K562 (cell line): ENCODE results near the gene LAMA3. TPM values are rescaled to one million over a fixed set of nuclear protein-coding genes. Genes with fewer than 3 reads are reported as not detected.

Source experiments
- ATAC-seq: fragments of 200-7000 bp; cut with Tn5 transposase; 3 replicates; pipeline ENCODE4 v1.9.1; 2020; ENCODE audit warnings: moderate library complexity
- BruUV-seq: library from RNA; stranded (reverse); fragments of 400-500 nt; replicated peaks from 2 replicates; lab custom pipeline; 2021; lab: Mats Ljungman, UMichigan
- CTCF ChIA-PET: fragments of 300-600 bp; formaldehyde crosslinking; extraction: SDS; loops from one replicate; lab custom pipeline; 2021; ENCODE audit warnings: low intra/inter-chr PET ratio; lab: Yijun Ruan, JAX
- POLR2A ChIA-PET: fragments of 300-600, 350-650 bp; sonication (Branson Sonifier 250); formaldehyde crosslinking; extraction: SDS; loops from one replicate; lab custom pipeline; 2021; ENCODE audit warnings: antibody characterized with exemption, inconsistent platforms; lab: Yijun Ruan, JAX
- DNase-seq, 4 experiments: peaks; one replicate each; pipeline versions ENCODE4 v3.0.0 to v3.0.0-alpha.2; 2011 to 2018; ENCODE audit warnings: low spot score in 3 of 4, mixed read lengths in 3 of 4; ENCODE audit errors: extremely low read depth in 1 of 4
- FAIRE-seq: peaks from 2 replicates; lab custom pipeline; 2011; peaks lifted over from hg19 to GRCh38; lab: Jason Lieb, UNC
- H2AFZ ChIP-seq: 2 replicates; pipeline ENCODE4 v1.6.0; 2011; ENCODE audit warnings: low read depth, low read length, control low read depth, inconsistent platforms
- H3K27ac ChIP-seq: fragments of 200-600 bp; 3 replicates; pipeline ENCODE4 v1.8.0; 2011; ENCODE audit warnings: low read depth, mild to moderate bottlenecking, control low read depth, inconsistent platforms, low read length, moderate library complexity, mixed read lengths; ENCODE audit errors: extremely low read depth
- H3K27me3 ChIP-seq, 2 experiments: fragments of 300-600 bp in 1 of 2; 2 replicates in 1 of 2; 3 replicates in 1 of 2; pipeline versions ENCODE4 v1.6.0 to v1.8.0; 2011; ENCODE audit warnings: inconsistent platforms in 2 of 2, low read length in 2 of 2, mild to moderate bottlenecking in 1 of 2, mixed read lengths in 1 of 2, moderate library complexity in 1 of 2; ENCODE audit not compliant: control insufficient read depth in 2 of 2, insufficient read depth in 2 of 2
- H3K36me3 ChIP-seq: fragments of 300-600 bp; 3 replicates; pipeline ENCODE4 v1.8.0; 2011; ENCODE audit warnings: mild to moderate bottlenecking, low read length, inconsistent platforms; ENCODE audit not compliant: control insufficient read depth, insufficient read depth
- H3K4me1 ChIP-seq, 2 experiments: fragments of 200-600 bp in 1 of 2; replicated peaks in 1 of 2; 2 replicates in 1 of 2; 3 replicates in 1 of 2; pipeline versions ENCODE4 v1.5.1 to v1.8.0; 2011; ENCODE audit warnings: inconsistent platforms in 2 of 2, low read length in 2 of 2, mild to moderate bottlenecking in 1 of 2, mixed read lengths in 1 of 2, moderate library complexity in 1 of 2; ENCODE audit not compliant: control insufficient read depth in 2 of 2, insufficient read depth in 2 of 2
- H3K4me2 ChIP-seq: 2 replicates; pipeline ENCODE4 v1.6.1; 2011; ENCODE audit warnings: low read length, control low read depth, inconsistent platforms, mixed read lengths; ENCODE audit not compliant: insufficient read depth
- H3K4me3 ChIP-seq: fragments of 200-600 bp; sonication (generic), shearing (Covaris generic); 2 replicates; pipeline ENCODE4 v1.5.1; 2016; ENCODE audit warnings: control low read depth, inconsistent platforms
- H3K79me2 ChIP-seq: fragments of 200-600 bp; 3 replicates; pipeline ENCODE4 v1.8.0; 2011; ENCODE audit warnings: low read length, inconsistent platforms; ENCODE audit not compliant: control insufficient read depth, insufficient read depth
- H3K9ac ChIP-seq, 2 experiments: 2 replicates each; pipeline versions ENCODE4 v1.6.0 to v1.6.1; 2011; ENCODE audit warnings: low read depth in 2 of 2, low read length in 2 of 2, control low read depth in 1 of 2, inconsistent platforms in 1 of 2, mild to moderate bottlenecking in 1 of 2, mixed read lengths in 1 of 2; ENCODE audit not compliant: insufficient read depth in 1 of 2
- H3K9me1 ChIP-seq: one replicate; pipeline ENCODE4 v1.6.0; 2011; ENCODE audit warnings: inconsistent platforms, mild to moderate bottlenecking, low read length, moderate library complexity; ENCODE audit not compliant: control insufficient read depth, insufficient read depth
- H3K9me3 ChIP-seq: replicated peaks from 2 replicates; pipeline ENCODE4 v1.5.1; 2011; ENCODE audit warnings: low read depth, low read length, inconsistent platforms; ENCODE audit not compliant: control insufficient read depth, insufficient read depth
- H4K20me1 ChIP-seq: replicated peaks from 2 replicates; pipeline ENCODE4 v1.6.1; 2011; ENCODE audit warnings: low read length, inconsistent platforms, mixed read lengths; ENCODE audit not compliant: control insufficient read depth, insufficient read depth
- BDP1 ChIP-seq: IDR thresholded peaks from 3 replicates; pipeline ENCODE4 v1.6.1; 2011; ENCODE audit not compliant: insufficient read length, insufficient read depth
- CBFB ChIP-seq: sonication (generic); formaldehyde crosslinking; IDR thresholded peaks from 2 replicates; pipeline ENCODE4 v1.4.0; 2020; ENCODE audit warnings: mild to moderate bottlenecking, missing genetic modification reagents
- CTCF ChIP-seq, 3 experiments: IDR thresholded peaks in 2 of 3; conservative IDR thresholded peaks in 1 of 3; 2 replicates each; pipeline ENCODE4 v1.5.1; 2011 to 2012; ENCODE audit warnings: low read length in 3 of 3, mild to moderate bottlenecking in 3 of 3, control low read depth in 2 of 3, improper control_type of control experiment in 1 of 3, inconsistent platforms in 1 of 3, low read depth in 1 of 3, mixed read lengths in 1 of 3, moderate library complexity in 1 of 3; ENCODE audit not compliant: insufficient read depth in 2 of 3
- NR2C1 ChIP-seq, 2 experiments: fragments of 450-650 bp; IDR thresholded peaks; 2 replicates each; pipeline ENCODE4 v1.6.1; 2017; ENCODE audit warnings: mild to moderate bottlenecking in 2 of 2, antibody characterized with exemption in 1 of 2, inconsistent platforms in 1 of 2, missing compliant biosample characterization in 1 of 2, missing genetic modification characterization in 1 of 2
- SFPQ ChIP-seq: fragments of 200-400 bp; formaldehyde crosslinking; IDR thresholded peaks from 2 replicates; pipeline ENCODE4 v1.6.1; 2017; ENCODE audit warnings: mild to moderate bottlenecking, low read depth, low read length, moderate library complexity
- SMARCE1 ChIP-seq: fragments of 450-650 bp; IDR thresholded peaks from 2 replicates; pipeline ENCODE4 v1.7.1; 2016; ENCODE audit warnings: mild to moderate bottlenecking
- SOX6 ChIP-seq: fragments of 450-650 bp; IDR thresholded peaks from 2 replicates; pipeline ENCODE4 v1.6.1; 2014; ENCODE audit warnings: mild to moderate bottlenecking
- TCF7 ChIP-seq: sonication (generic); IDR thresholded peaks from 2 replicates; pipeline ENCODE4 v1.6.1; 2016; ENCODE audit warnings: antibody characterized with exemption, borderline replicate concordance
- ZNF146 ChIP-seq: IDR thresholded peaks from one replicate; pipeline ENCODE4 v1.6.1; 2018; ENCODE audit warnings: missing compliant biosample characterization; ENCODE audit not compliant: unreplicated experiment
- ZNF436 ChIP-seq: fragments of 250-450, 450-650 bp; sonication (Bioruptor Pico); formaldehyde crosslinking; IDR thresholded peaks from 2 replicates; pipeline ENCODE4 v1.7.0; 2020; ENCODE audit warnings: mild to moderate bottlenecking
- ZNF609 ChIP-seq: sonication (generic); formaldehyde crosslinking; IDR thresholded peaks from 2 replicates; pipeline ENCODE4 v1.8.1; 2023; ENCODE audit warnings: missing genetic modification reagents, mild to moderate bottlenecking, borderline replicate concordance
- WGBS: fragments of 100-300 bp; shearing (Covaris generic); methylation state at CpG from one replicate; pipeline ENCODE4 v1.1.6; 2016; ENCODE audit warnings: low coverage, mixed read lengths; ENCODE audit not compliant: insufficient coverage; ENCODE audit errors: missing lambda C conversion rate; 5-methylcytosine and 5-hydroxymethylcytosine counted together
- in situ Hi-C: fragments of 300-500 bp; cut with MboI; formaldehyde crosslinking; loops from 4 replicates; pipeline ENCODE4 v1.15.0; 2018; ENCODE audit warnings: inconsistent platforms, mixed read lengths
- intact Hi-C: fragments of 100-400 bp; cut with micrococcal nuclease; formaldehyde crosslinking; loops from 2 replicates; pipeline ENCODE4 v1.14.2; 2022
- polyA plus RNA-seq, 8 experiments: library from polyadenylated mRNA; depleted of rRNA in 4 of 8; stranded (reverse) in 5 of 8; unstranded in 3 of 8; fragments of >200 nt; fragmentation: Nextera tagmentation in 2 of 8; fragmentation: Illumina TruSeq in 1 of 8; extraction: Ambion mirVana in 2 of 8; extraction: Trizol in 1 of 8; gene quantifications; 2 replicates each; pipeline versions ENCODE4 v1.2.1 to v1.2.3, GENCODE V29; 2011 to 2014; ENCODE audit warnings: inconsistent platforms in 1 of 8, missing spikeins in 1 of 8
- total RNA-seq, 7 experiments: library from RNA; depleted of rRNA in 6 of 7; stranded (reverse); fragments of >200 nt in 6 of 7; fragmentation: Illumina TruSeq in 2 of 7; extraction: Trizol in 2 of 7; gene quantifications; 2 replicates each; pipeline versions ENCODE4 v1.2.1 to v1.2.3, GENCODE V29; 2011 to 2021; ENCODE audit warnings: low replicate concordance in 1 of 7

Gene LAMA3
- total and polyA plus RNA-seq, 9 of the 15 experiments (the other 6 are each of a cell fraction or from before 2014, with no cell fraction given) = 0.07 TPM; not detected in 8

- TF ChIP-seq NR2C1 (IDR thresholded peaks at IDR 0.05) (no peak), NR2C1 (tag; IDR thresholded peaks at IDR 0.05) (no peak), SFPQ (no peak)
Measured at GRCh38 chr18:23640052-23640451, 49.2 kb upstream of the LAMA3 start (continued).

GRCh38 chr18:23641143-23641720 is 48.0 kb upstream of the LAMA3 start:
- no peaks in the 10 kb centered on the region for H3K36me3 ChIP-seq
- POLR2A ChIA-PET = interaction anchor here (0.6 kb wide), 2 partner anchors 96 to 515 kb away, joined by 3 to 4 read pairs; no protein-coding TSS in a partner anchor
- no peak for ATAC-seq
- no peak overlapping the region for H3K4me2 ChIP-seq
- WGBS = under 1% methylated on average over 11 of the region's 11 CpGs
- no peaks in the 10 kb centered on the region for H4K20me1 ChIP-seq
- H3K9me1 ChIP-seq = no peaks in the 10 kb centered on the region
- no peak for DNase-seq
- H3K79me2 ChIP-seq = no peaks in the 10 kb centered on the region
- FAIRE-seq = no peak
- no peak overlapping the region for H3K4me3 ChIP-seq
- no TSS peak for BruUV-seq
- 0 out of 2 replicates have a peak, but pooled peaks cover 2% of the 10 kb centered on the region for H3K9me3 ChIP-seq
- no peak overlapping the region for H2AFZ ChIP-seq
- H3K27ac ChIP-seq = no peak overlapping the region
- no peaks in the 10 kb centered on the region for H3K4me1 ChIP-seq
- H3K27me3 ChIP-seq = peaks cover 16 to 20% of the 10 kb centered on the region in 2 experiments; a peak in 3 of 5 replicates
- in situ Hi-C loops (no loop called here), intact Hi-C loops (no loop called here)
- H3K9ac ChIP-seq = no peak overlapping the region
- CTCF ChIA-PET = interaction anchor here (0.7 kb wide), 1 partner anchor 437 kb away, joined by 5 read pairs; no protein-coding TSS in a partner anchor
- TF ChIP-seq SMARCE1 (no peak), ZNF609 (CRISPR knock-in tag) (no peak), SOX6 (no peak), ZNF436 (CRISPR knock-in tag) (no peak), BDP1 (no peak), CBFB (no peak), ZNF146 (CRISPR knock-in tag) (no peak), TCF7 (no peak), CTCF (IDR thresholded peaks at IDR 0.05 in 2 of 3, conservative IDR thresholded peaks at IDR 0.05 in 1 of 3; ENCODE audit: insufficient read depth in 2 of 3, low read depth in 1 of 3, low read length in 3 of 3) (no peak)
